K562 (cell line): ENCODE data around the gene PLXDC1. TPM values are rescaled to one million over a fixed set of nuclear protein-coding genes. Genes with fewer than 3 reads are reported as not detected.

Source experiments
- ATAC-seq: fragments of 200-7000 bp; cut with Tn5 transposase; 3 replicates; pipeline ENCODE4 v1.9.1; 2020; ENCODE audit warnings: moderate library complexity
- BruUV-seq: library from RNA; stranded (reverse); fragments of 400-500 nt; replicated peaks from 2 replicates; lab custom pipeline; 2021; lab: Mats Ljungman, UMichigan
- CTCF ChIA-PET: fragments of 300-600 bp; formaldehyde crosslinking; extraction: SDS; loops from one replicate; lab custom pipeline; 2021; ENCODE audit warnings: low intra/inter-chr PET ratio; lab: Yijun Ruan, JAX
- POLR2A ChIA-PET: fragments of 300-600, 350-650 bp; sonication (Branson Sonifier 250); formaldehyde crosslinking; extraction: SDS; loops from one replicate; lab custom pipeline; 2021; ENCODE audit warnings: antibody characterized with exemption, inconsistent platforms; lab: Yijun Ruan, JAX
- DNase-seq, 4 experiments: peaks; one replicate each; pipeline versions ENCODE4 v3.0.0 to v3.0.0-alpha.2; 2011 to 2018; ENCODE audit warnings: low spot score in 3 of 4, mixed read lengths in 3 of 4; ENCODE audit errors: extremely low read depth in 1 of 4
- FAIRE-seq: peaks from 2 replicates; lab custom pipeline; 2011; peaks lifted over from hg19 to GRCh38; lab: Jason Lieb, UNC
- H2AFZ ChIP-seq: 2 replicates; pipeline ENCODE4 v1.6.0; 2011; ENCODE audit warnings: low read depth, low read length, control low read depth, inconsistent platforms
- H3K27ac ChIP-seq: fragments of 200-600 bp; 3 replicates; pipeline ENCODE4 v1.8.0; 2011; ENCODE audit warnings: low read depth, mild to moderate bottlenecking, control low read depth, inconsistent platforms, low read length, moderate library complexity, mixed read lengths; ENCODE audit errors: extremely low read depth
- H3K27me3 ChIP-seq, 2 experiments: fragments of 300-600 bp in 1 of 2; 2 replicates in 1 of 2; 3 replicates in 1 of 2; pipeline versions ENCODE4 v1.6.0 to v1.8.0; 2011; ENCODE audit warnings: inconsistent platforms in 2 of 2, low read length in 2 of 2, mild to moderate bottlenecking in 1 of 2, mixed read lengths in 1 of 2, moderate library complexity in 1 of 2; ENCODE audit not compliant: control insufficient read depth in 2 of 2, insufficient read depth in 2 of 2
- H3K36me3 ChIP-seq: fragments of 300-600 bp; 3 replicates; pipeline ENCODE4 v1.8.0; 2011; ENCODE audit warnings: mild to moderate bottlenecking, low read length, inconsistent platforms; ENCODE audit not compliant: control insufficient read depth, insufficient read depth
- H3K4me1 ChIP-seq, 2 experiments: fragments of 200-600 bp in 1 of 2; replicated peaks in 1 of 2; 2 replicates in 1 of 2; 3 replicates in 1 of 2; pipeline versions ENCODE4 v1.5.1 to v1.8.0; 2011; ENCODE audit warnings: inconsistent platforms in 2 of 2, low read length in 2 of 2, mild to moderate bottlenecking in 1 of 2, mixed read lengths in 1 of 2, moderate library complexity in 1 of 2; ENCODE audit not compliant: control insufficient read depth in 2 of 2, insufficient read depth in 2 of 2
- H3K4me2 ChIP-seq: 2 replicates; pipeline ENCODE4 v1.6.1; 2011; ENCODE audit warnings: low read length, control low read depth, inconsistent platforms, mixed read lengths; ENCODE audit not compliant: insufficient read depth
- H3K4me3 ChIP-seq: fragments of 200-600 bp; sonication (generic), shearing (Covaris generic); 2 replicates; pipeline ENCODE4 v1.5.1; 2016; ENCODE audit warnings: control low read depth, inconsistent platforms
- H3K79me2 ChIP-seq: fragments of 200-600 bp; 3 replicates; pipeline ENCODE4 v1.8.0; 2011; ENCODE audit warnings: low read length, inconsistent platforms; ENCODE audit not compliant: control insufficient read depth, insufficient read depth
- H3K9ac ChIP-seq, 2 experiments: 2 replicates each; pipeline versions ENCODE4 v1.6.0 to v1.6.1; 2011; ENCODE audit warnings: low read depth in 2 of 2, low read length in 2 of 2, control low read depth in 1 of 2, inconsistent platforms in 1 of 2, mild to moderate bottlenecking in 1 of 2, mixed read lengths in 1 of 2; ENCODE audit not compliant: insufficient read depth in 1 of 2
- H3K9me1 ChIP-seq: one replicate; pipeline ENCODE4 v1.6.0; 2011; ENCODE audit warnings: inconsistent platforms, mild to moderate bottlenecking, low read length, moderate library complexity; ENCODE audit not compliant: control insufficient read depth, insufficient read depth
- H3K9me3 ChIP-seq: replicated peaks from 2 replicates; pipeline ENCODE4 v1.5.1; 2011; ENCODE audit warnings: low read depth, low read length, inconsistent platforms; ENCODE audit not compliant: control insufficient read depth, insufficient read depth
- H4K20me1 ChIP-seq: replicated peaks from 2 replicates; pipeline ENCODE4 v1.6.1; 2011; ENCODE audit warnings: low read length, inconsistent platforms, mixed read lengths; ENCODE audit not compliant: control insufficient read depth, insufficient read depth
- CBFA2T3 ChIP-seq: fragments of 450-650 bp; IDR thresholded peaks from 2 replicates; pipeline ENCODE4 v1.6.1; 2017
- COPS2 ChIP-seq: fragments of 450-650 bp; conservative IDR thresholded peaks from 2 replicates; pipeline ENCODE4 v1.6.1; 2016; ENCODE audit warnings: mild to moderate bottlenecking, moderate library complexity
- CREB3 ChIP-seq: fragments of 450-650 bp; conservative IDR thresholded peaks from 2 replicates; pipeline ENCODE4 v1.6.1; 2016; ENCODE audit warnings: missing genetic modification characterization, low read depth, mild to moderate bottlenecking, missing compliant biosample characterization, moderate library complexity
- E2F6 ChIP-seq, 2 experiments: IDR thresholded peaks; 2 replicates each; pipeline ENCODE4 v1.6.1; 2011; ENCODE audit warnings: borderline replicate concordance in 1 of 2, control low read depth in 1 of 2, low read depth in 1 of 2, low read length in 1 of 2, mild to moderate bottlenecking in 1 of 2, mixed read lengths in 1 of 2, moderate library complexity in 1 of 2; ENCODE audit not compliant: insufficient read depth in 1 of 2, insufficient read length in 1 of 2, poor library complexity in 1 of 2, severe bottlenecking in 1 of 2; ENCODE audit errors: extremely low read depth in 1 of 2
- EP400 ChIP-seq: fragments of 450-650 bp; IDR thresholded peaks from 2 replicates; pipeline ENCODE4 v1.6.1; 2017; ENCODE audit warnings: antibody characterized with exemption, mild to moderate bottlenecking, moderate library complexity
- ETV5 ChIP-seq: sonication (generic); formaldehyde crosslinking; IDR thresholded peaks from 2 replicates; pipeline ENCODE4 v1.4.0; 2020; ENCODE audit warnings: low read depth, mild to moderate bottlenecking, missing genetic modification reagents
- FOXK2 ChIP-seq, 2 experiments: fragments of 450-650 bp; IDR thresholded peaks in 1 of 2; conservative IDR thresholded peaks in 1 of 2; 2 replicates each; pipeline ENCODE4 v1.6.1; 2016; ENCODE audit warnings: low read depth in 2 of 2, mild to moderate bottlenecking in 1 of 2
- GTF3C2 ChIP-seq: IDR thresholded peaks from 3 replicates; pipeline ENCODE4 v1.6.1; 2011; ENCODE audit warnings: borderline replicate concordance, mild to moderate bottlenecking, moderate library complexity; ENCODE audit not compliant: insufficient read length; ENCODE audit errors: extremely low read depth
- KDM1A ChIP-seq, 2 experiments: fragments of 450-650 bp; IDR thresholded peaks; 2 replicates each; pipeline ENCODE4 v1.6.1; 2016; ENCODE audit warnings: mild to moderate bottlenecking in 2 of 2
- KDM2B ChIP-seq: fragments of 250-450 bp; sonication (Bioruptor Pico); IDR thresholded peaks from 2 replicates; pipeline ENCODE4 v1.8.0; 2021; ENCODE audit warnings: mild to moderate bottlenecking, moderate library complexity
- NKRF ChIP-seq: fragments of 450-650 bp; IDR thresholded peaks from 2 replicates; pipeline ENCODE4 v1.6.1; 2016; ENCODE audit warnings: borderline replicate concordance
- NR3C1 ChIP-seq: sonication (generic); formaldehyde crosslinking; IDR thresholded peaks from 2 replicates; pipeline ENCODE4 v1.8.1; 2022; ENCODE audit warnings: missing genetic modification reagents
- TEAD1 ChIP-seq, 2 experiments: fragments of 450-650 bp in 1 of 2; sonication (generic) in 1 of 2; formaldehyde crosslinking; IDR thresholded peaks; 2 replicates each; pipeline versions ENCODE4 v1.4.0 to v1.8.0; 2020 to 2022; ENCODE audit warnings: mild to moderate bottlenecking in 2 of 2, missing genetic modification reagents in 1 of 2
- WGBS: fragments of 100-300 bp; shearing (Covaris generic); methylation state at CpG from one replicate; pipeline ENCODE4 v1.1.6; 2016; ENCODE audit warnings: low coverage, mixed read lengths; ENCODE audit not compliant: insufficient coverage; ENCODE audit errors: missing lambda C conversion rate; 5-methylcytosine and 5-hydroxymethylcytosine counted together
- in situ Hi-C: fragments of 300-500 bp; cut with MboI; formaldehyde crosslinking; loops from 4 replicates; pipeline ENCODE4 v1.15.0; 2018; ENCODE audit warnings: inconsistent platforms, mixed read lengths
- intact Hi-C: fragments of 100-400 bp; cut with micrococcal nuclease; formaldehyde crosslinking; loops from 2 replicates; pipeline ENCODE4 v1.14.2; 2022
- polyA plus RNA-seq, 8 experiments: library from polyadenylated mRNA; depleted of rRNA in 4 of 8; stranded (reverse) in 5 of 8; unstranded in 3 of 8; fragments of >200 nt; fragmentation: Nextera tagmentation in 2 of 8; fragmentation: Illumina TruSeq in 1 of 8; extraction: Ambion mirVana in 2 of 8; extraction: Trizol in 1 of 8; gene quantifications; 2 replicates each; pipeline versions ENCODE4 v1.2.1 to v1.2.3, GENCODE V29; 2011 to 2014; ENCODE audit warnings: inconsistent platforms in 1 of 8, missing spikeins in 1 of 8
- total RNA-seq, 7 experiments: library from RNA; depleted of rRNA in 6 of 7; stranded (reverse); fragments of >200 nt in 6 of 7; fragmentation: Illumina TruSeq in 2 of 7; extraction: Trizol in 2 of 7; gene quantifications; 2 replicates each; pipeline versions ENCODE4 v1.2.1 to v1.2.3, GENCODE V29; 2011 to 2021; ENCODE audit warnings: low replicate concordance in 1 of 7

PLXDC1 gene
- total and polyA plus RNA-seq, 9 of the 15 experiments (the other 6 are each of a cell fraction or from before 2014, with no cell fraction given), result not detected

- Histone ChIP-seq H3K4me3 (peak within 1 kb of the TSS; percentile 73), H3K36me3 (peaks cover 46% of the 10 kb centered on the region), H3K27me3 (no peaks in the 10 kb centered on the region), H3K4me2 (peak within 1 kb of the TSS; percentile 92), H3K9me1 (no peaks in the 10 kb centered on the region), H3K9ac (peak within 1 kb of the TSS; percentile 98 to 99), H3K9me3 (no peaks in the 10 kb centered on the region), H2AFZ (peak within 1 kb of the TSS; percentile 99), H3K79me2 (peaks cover 48% of the 10 kb centered on the region), H4K20me1 (peaks cover 12% of the 10 kb centered on the region), H3K4me1 (peaks cover 38 to 40% of the 10 kb centered on the region in 2 experiments; a peak in 4 of 5 replicates), H3K27ac (peak within 1 kb of the TSS; percentile 99)
- WGBS, result under 1% methylated on average over 52 of the region's 52 CpGs
- ChIA-PET CTCF (no interaction called here), POLR2A (interaction anchor here (0.6 to 2.5 kb wide), 22 partner anchors 9 to 780 kb away, joined by 3 to 16 read pairs (median 3); partner anchors contain the start of genes CDK12, PSMD3 and STAC2)
- intact Hi-C loops, result no loop called here
- no peak for FAIRE-seq
- peak; percentile 70 for ATAC-seq
- DNase-seq, result peak in 3 of 4 experiments; percentile 82 to 91 (median 88)
- BruUV-seq, result no TSS peak
- in situ Hi-C loops, result no loop called here
- TF ChIP-seq CBFA2T3, result no peak; the same call in 1 of the 2 replicates
- TF ChIP-seq E2F6 (IDR thresholded peaks at IDR 0.05; ENCODE audit: borderline replicate concordance in 1 of 2, extremely low read depth in 1 of 2, insufficient read depth in 1 of 2, insufficient read length in 1 of 2, low read depth in 1 of 2, low read length in 1 of 2, poor library complexity in 1 of 2, severe bottlenecking in 1 of 2), result peak; percentile 22 to 51
- no peak for TF ChIP-seq NR3C1 (CRISPR knock-in tag)
- TF ChIP-seq ETV5 (CRISPR knock-in tag), result no peak; the same call in 1 of the 2 replicates
- TF ChIP-seq GTF3C2, result no peak
- TF ChIP-seq KDM1A (IDR thresholded peaks at IDR 0.05), result no peak
- TF ChIP-seq EP400, result peak; percentile 98
- TF ChIP-seq FOXK2 (conservative IDR thresholded peaks at IDR 0.05 in 1 of 2, IDR thresholded peaks at IDR 0.05 in 1 of 2; ENCODE audit: low read depth in 2 of 2), result peak; percentile 10 to 100; a peak in 2 of 4 replicates
- no peak for TF ChIP-seq CREB3 (tag)
- TF ChIP-seq TEAD1 (CRISPR knock-in tag; IDR thresholded peaks at IDR 0.05), result peak in 1 of 2 experiments; percentile 8; a peak in 1 of 4 replicates
- no peak for TF ChIP-seq COPS2
- no peak for TF ChIP-seq KDM2B (CRISPR knock-in tag)
- TF ChIP-seq NKRF, result peak; percentile 88
Measured at GRCh38 chr17:39200070-39200879, 48.8 kb upstream of the PLXDC1 start, which contains the start of gene RPL19. TSS of gene RPL19 (plus strand) at chr17:39200283. CDS start at chr17:39200345, 62 bp downstream.
